Measurements from ENCODE around the gene FAM20A. TPM values are rescaled to one million over a fixed set of nuclear protein-coding genes. Genes with fewer than 3 reads are reported as not detected.

Gene FAM20A
- total RNA-seq, 1 experiment from 2014 or later, result not detected

DNA sequence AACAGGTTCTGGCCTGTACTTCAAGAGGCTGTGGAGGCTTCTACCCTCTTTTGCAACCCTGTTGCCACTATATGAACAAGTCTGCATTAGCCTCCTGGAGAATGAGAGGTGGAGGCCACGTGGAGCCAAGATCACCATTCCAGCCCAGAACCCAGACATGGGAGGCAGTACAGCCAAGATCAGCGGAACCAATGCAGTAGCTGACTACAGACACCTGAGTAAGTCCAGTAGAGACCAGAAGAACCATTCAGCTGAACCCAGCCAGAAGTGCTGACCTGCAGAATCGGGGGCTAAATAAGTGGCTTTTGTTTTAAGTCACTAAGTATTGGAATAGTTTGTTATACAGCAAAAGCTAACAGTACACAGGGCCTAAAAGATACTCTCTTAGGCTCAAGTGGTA is 12.1 kb downstream of the FAM20A start:
- POLR2A ChIA-PET (ENCODE audit: unreplicated experiment), result no interaction called here
- no peaks in the 10 kb centered on the region for H3K4me1 ChIP-seq (replicated peaks; ENCODE audit: insufficient read depth)
- no peaks in the 10 kb centered on the region for H3F3A ChIP-seq (ENCODE audit: insufficient read depth, low read depth)

GRCh38 chr17:68588362-68588761 is 12.8 kb downstream of the FAM20A start:
- CTCF ChIA-PET, result no interaction called here
- H3K27me3 ChIP-seq (ENCODE audit: insufficient read depth, low read depth), result no peaks in the 10 kb centered on the region
- H3K4me1 ChIP-seq (replicated peaks; ENCODE audit: insufficient read depth), result no peaks in the 10 kb centered on the region
- DNase-seq, result no peak
- intact Hi-C loops (cut with micrococcal nuclease; ENCODE audit: unreplicated experiment), result no loop called here
- H3K27ac ChIP-seq, result no peak overlapping the region
- no peaks in the 10 kb centered on the region for H4K20me1 ChIP-seq (ENCODE audit: insufficient read depth)
- no peak overlapping the region for H3K4me2 ChIP-seq
- no peaks in the 10 kb centered on the region for H3K9me2 ChIP-seq (ENCODE audit: insufficient read depth)
- TF ChIP-seq EZH2 (IDR thresholded peaks at IDR 0.05; ENCODE audit: low read depth), result no peak
- TF ChIP-seq, protein P1, sequence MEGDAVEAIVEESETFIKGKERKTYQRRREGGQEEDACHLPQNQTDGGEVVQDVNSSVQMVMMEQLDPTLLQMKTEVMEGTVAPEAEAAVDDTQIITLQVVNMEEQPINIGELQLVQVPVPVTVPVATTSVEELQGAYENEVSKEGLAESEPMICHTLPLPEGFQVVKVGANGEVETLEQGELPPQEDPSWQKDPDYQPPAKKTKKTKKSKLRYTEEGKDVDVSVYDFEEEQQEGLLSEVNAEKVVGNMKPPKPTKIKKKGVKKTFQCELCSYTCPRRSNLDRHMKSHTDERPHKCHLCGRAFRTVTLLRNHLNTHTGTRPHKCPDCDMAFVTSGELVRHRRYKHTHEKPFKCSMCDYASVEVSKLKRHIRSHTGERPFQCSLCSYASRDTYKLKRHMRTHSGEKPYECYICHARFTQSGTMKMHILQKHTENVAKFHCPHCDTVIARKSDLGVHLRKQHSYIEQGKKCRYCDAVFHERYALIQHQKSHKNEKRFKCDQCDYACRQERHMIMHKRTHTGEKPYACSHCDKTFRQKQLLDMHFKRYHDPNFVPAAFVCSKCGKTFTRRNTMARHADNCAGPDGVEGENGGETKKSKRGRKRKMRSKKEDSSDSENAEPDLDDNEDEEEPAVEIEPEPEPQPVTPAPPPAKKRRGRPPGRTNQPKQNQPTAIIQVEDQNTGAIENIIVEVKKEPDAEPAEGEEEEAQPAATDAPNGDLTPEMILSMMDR (conservative IDR thresholded peaks at IDR 0.05), result no peak
- H3F3A ChIP-seq (ENCODE audit: insufficient read depth, low read depth), result no peaks in the 10 kb centered on the region
- no peaks in the 10 kb centered on the region for H3K9me3 ChIP-seq (ENCODE audit: insufficient read depth, low read depth)
- BruUV-seq (replicated peaks), result no TSS peak
- H3K79me2 ChIP-seq (ENCODE audit: low read depth), result no peaks in the 10 kb centered on the region
- no peaks in the 10 kb centered on the region for H3K36me3 ChIP-seq (ENCODE audit: low read depth)
- no peak overlapping the region for H3K4me3 ChIP-seq
- H2AFZ ChIP-seq, result no peak overlapping the region
- POLR2A ChIA-PET (ENCODE audit: unreplicated experiment), result no interaction called here

More for the DNA sequence above, 12.1 kb downstream of the FAM20A start:
- Histone ChIP-seq H3K27ac (no peak overlapping the region), H3K4me3 (no peak overlapping the region), H3K4me2 (no peak overlapping the region), H3K9me2 (ENCODE audit: insufficient read depth) (no peaks in the 10 kb centered on the region), H2AFZ (no peak overlapping the region), H4K20me1 (ENCODE audit: insufficient read depth) (no peaks in the 10 kb centered on the region), H3K36me3 (ENCODE audit: low read depth) (no peaks in the 10 kb centered on the region), H3K9me3 (ENCODE audit: insufficient read depth, low read depth) (no peaks in the 10 kb centered on the region), H3K79me2 (ENCODE audit: low read depth) (no peaks in the 10 kb centered on the region), H3K27me3 (ENCODE audit: insufficient read depth, low read depth) (no peaks in the 10 kb centered on the region)
- no TSS peak for BruUV-seq (replicated peaks)
- intact Hi-C loops (cut with micrococcal nuclease; ENCODE audit: unreplicated experiment), result no loop called here
- DNase-seq, result no peak
- TF ChIP-seq, protein P1 (conservative IDR thresholded peaks at IDR 0.05), result no peak
- no peak for TF ChIP-seq EZH2 (IDR thresholded peaks at IDR 0.05; ENCODE audit: low read depth)
- CTCF ChIA-PET, result no interaction called here

- H3K4me3 ChIP-seq, result no peak overlapping the region
- H3K27me3 ChIP-seq (ENCODE audit: insufficient read depth, low read depth), result no peaks in the 10 kb centered on the region
- POLR2A ChIA-PET (ENCODE audit: unreplicated experiment), result no interaction called here
- H3K9me3 ChIP-seq (ENCODE audit: insufficient read depth, low read depth), result no peaks in the 10 kb centered on the region
- intact Hi-C loops (cut with micrococcal nuclease; ENCODE audit: unreplicated experiment), result no loop called here
- BruUV-seq (replicated peaks), result no TSS peak
- no peaks in the 10 kb centered on the region for H3F3A ChIP-seq (ENCODE audit: insufficient read depth, low read depth)
- H3K79me2 ChIP-seq (ENCODE audit: low read depth), result no peaks in the 10 kb centered on the region
- no peak overlapping the region for H3K27ac ChIP-seq
- no peaks in the 10 kb centered on the region for H3K9me2 ChIP-seq (ENCODE audit: insufficient read depth)
- H2AFZ ChIP-seq, result no peak overlapping the region
- H4K20me1 ChIP-seq (ENCODE audit: insufficient read depth), result no peaks in the 10 kb centered on the region
- DNase-seq, result no peak
- CTCF ChIA-PET, result no interaction called here
- H3K4me2 ChIP-seq, result no peak overlapping the region
- H3K4me1 ChIP-seq (replicated peaks; ENCODE audit: insufficient read depth), result no peaks in the 10 kb centered on the region
- H3K36me3 ChIP-seq (ENCODE audit: low read depth), result no peaks in the 10 kb centered on the region
- no peak for TF ChIP-seq EZH2 (IDR thresholded peaks at IDR 0.05; ENCODE audit: low read depth)
- TF ChIP-seq, protein P1 (conservative IDR thresholded peaks at IDR 0.05), result no peak
Observed at GRCh38 chr17:68587847-68588246, 13.3 kb downstream of the FAM20A start.

Data from PC-9 (cell line).